Peyer's patch (tissue), 4 donors: ENCODE results near the gene POR. TPM values are rescaled to one million over a fixed set of nuclear protein-coding genes. Genes with fewer than 3 reads are reported as not detected.

Source experiments
- DNase-seq, 3 donors: peaks; one replicate each; pipeline ENCODE4 v3.0.0-alpha.2; 2017 to 2019
- H3K27ac ChIP-seq, 4 donors: fragments of 200-600 bp; sonication (generic); one replicate each; pipeline ENCODE4 v1.5.1; 2016 to 2019
- H3K27me3 ChIP-seq, 2 donors: fragments of 200-600 bp; sonication (generic); one replicate each; pipeline ENCODE4 v1.5.1; 2019
- H3K36me3 ChIP-seq, 3 donors: fragments of 200-600 bp; sonication (generic); one replicate each; pipeline ENCODE4 v1.5.1; 2016 to 2019
- H3K4me1 ChIP-seq, 4 donors: fragments of 200-600 bp; sonication (generic); one replicate each; pipeline ENCODE4 v1.5.1; 2016 to 2019
- H3K4me3 ChIP-seq, 4 donors: fragments of 200-600 bp; sonication (generic); 1 replicate in 3 of 4; 2 replicates in 1 of 4; pipeline ENCODE4 v1.5.1; 2016 to 2019; ENCODE audit warnings: mild to moderate bottlenecking in 1 of 4
- H3K9me3 ChIP-seq, 4 donors: fragments of 200-600 bp; sonication (generic); one replicate each; pipeline ENCODE4 v1.5.1; 2016 to 2019; ENCODE audit warnings: mild to moderate bottlenecking in 1 of 4
- POLR2A ChIP-seq, 2 donors: fragments of 450-650 bp; IDR thresholded peaks; one replicate each; pipeline ENCODE4 v1.5.1; 2017; ENCODE audit warnings: antibody characterized with exemption in 2 of 2, mild to moderate bottlenecking in 2 of 2, moderate library complexity in 2 of 2
- total RNA-seq, 4 donors: library from RNA; depleted of rRNA; stranded (reverse); fragments of >200 nt; gene quantifications; one replicate each; pipeline ENCODE4 v1.1.0, GENCODE V29; 2016
- TF ChIP-seq, protein P1 (sequence below), 6 experiments: fragments of 450-650 bp in 4 of 6; fragments of 200-600 bp in 2 of 6; sonication (generic) in 1 of 6; IDR thresholded peaks; one replicate each; pipeline ENCODE4 v1.5.1; 2017 to 2019; ENCODE audit warnings: antibody characterized with exemption in 6 of 6, mild to moderate bottlenecking in 3 of 6, moderate library complexity in 1 of 6

Gene POR
- total RNA-seq, 4 donors from 2014 or later, result 67.7 to 625 (median 451) TPM

DNA sequence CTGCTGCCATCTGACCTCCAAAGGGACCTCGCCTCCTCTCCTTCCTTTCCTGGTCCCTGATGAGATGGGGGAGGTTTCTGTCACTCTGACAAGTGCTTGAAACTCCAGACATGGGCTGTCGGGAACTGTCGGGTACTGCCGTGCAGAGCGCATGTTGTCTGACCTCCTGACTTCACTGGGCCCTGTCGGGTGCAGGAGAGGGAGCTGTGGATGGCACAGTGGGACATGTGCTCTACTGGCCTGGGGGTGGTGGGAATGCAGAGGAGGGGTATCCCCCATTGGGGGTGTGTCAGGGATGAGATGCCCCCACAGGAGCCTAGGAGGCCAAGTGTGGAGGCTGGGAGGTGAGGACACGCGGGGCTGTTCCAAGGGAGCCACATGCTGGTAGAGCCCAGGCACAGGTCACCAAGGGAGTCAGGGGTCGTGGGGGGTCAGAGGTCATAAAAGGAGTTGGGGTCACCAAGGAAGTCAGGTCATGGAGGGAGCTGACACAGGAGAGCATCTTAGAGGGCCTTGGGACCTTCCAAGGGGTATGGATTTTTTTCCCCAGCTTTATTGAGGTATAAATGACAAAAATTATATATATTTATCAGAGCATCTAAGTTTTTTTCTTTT is 48.5 kb downstream of the POR start:
- H3K27me3 ChIP-seq, result no peaks in the 10 kb centered on the region
- peaks cover 0 to 25% (median 0%) of the 10 kb centered on the region in 4 donors for H3K4me1 ChIP-seq
- no peak for DNase-seq
- H3K4me3 ChIP-seq, result no peak overlapping the region
- H3K9me3 ChIP-seq, result no peaks in the 10 kb centered on the region
- H3K36me3 ChIP-seq, result peaks cover 0 to 35% (median 0%) of the 10 kb centered on the region in 3 donors
- H3K27ac ChIP-seq, result peak overlapping the region in 3 of 4 donors; percentile 6 to 57 (median 48)
- no peak for TF ChIP-seq POLR2A (IDR thresholded peaks at IDR 0.05)
- TF ChIP-seq, protein P1, sequence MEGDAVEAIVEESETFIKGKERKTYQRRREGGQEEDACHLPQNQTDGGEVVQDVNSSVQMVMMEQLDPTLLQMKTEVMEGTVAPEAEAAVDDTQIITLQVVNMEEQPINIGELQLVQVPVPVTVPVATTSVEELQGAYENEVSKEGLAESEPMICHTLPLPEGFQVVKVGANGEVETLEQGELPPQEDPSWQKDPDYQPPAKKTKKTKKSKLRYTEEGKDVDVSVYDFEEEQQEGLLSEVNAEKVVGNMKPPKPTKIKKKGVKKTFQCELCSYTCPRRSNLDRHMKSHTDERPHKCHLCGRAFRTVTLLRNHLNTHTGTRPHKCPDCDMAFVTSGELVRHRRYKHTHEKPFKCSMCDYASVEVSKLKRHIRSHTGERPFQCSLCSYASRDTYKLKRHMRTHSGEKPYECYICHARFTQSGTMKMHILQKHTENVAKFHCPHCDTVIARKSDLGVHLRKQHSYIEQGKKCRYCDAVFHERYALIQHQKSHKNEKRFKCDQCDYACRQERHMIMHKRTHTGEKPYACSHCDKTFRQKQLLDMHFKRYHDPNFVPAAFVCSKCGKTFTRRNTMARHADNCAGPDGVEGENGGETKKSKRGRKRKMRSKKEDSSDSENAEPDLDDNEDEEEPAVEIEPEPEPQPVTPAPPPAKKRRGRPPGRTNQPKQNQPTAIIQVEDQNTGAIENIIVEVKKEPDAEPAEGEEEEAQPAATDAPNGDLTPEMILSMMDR (IDR thresholded peaks at IDR 0.05), result no peak

DNA sequence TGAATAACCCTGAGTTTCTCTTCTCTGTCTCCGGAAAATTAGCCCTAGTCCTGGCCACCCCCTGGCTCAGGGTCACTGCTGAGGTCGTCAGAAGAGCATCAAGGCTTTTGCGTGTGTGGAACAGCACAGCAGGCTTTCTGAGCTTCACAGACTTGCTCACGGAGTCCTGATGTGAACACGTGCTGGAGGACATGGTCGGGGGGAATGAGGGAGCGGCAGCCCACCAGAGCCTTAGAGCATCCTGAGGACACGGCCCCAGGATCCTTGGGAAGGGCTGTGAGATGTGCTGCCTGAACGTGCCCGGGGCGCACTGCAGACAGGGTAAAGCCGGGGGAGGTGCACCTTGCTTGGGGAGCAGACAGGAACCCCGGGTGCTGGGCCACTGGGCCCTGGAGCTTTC is 50.7 kb downstream of the POR start:
- H3K9me3 ChIP-seq, result no peaks in the 10 kb centered on the region
- peaks cover 0 to 29% (median 0%) of the 10 kb centered on the region in 4 donors for H3K4me1 ChIP-seq
- no peak for DNase-seq
- TF ChIP-seq, protein P1 (IDR thresholded peaks at IDR 0.05), result no peak
- no peak for TF ChIP-seq POLR2A (IDR thresholded peaks at IDR 0.05)
- H3K27me3 ChIP-seq, result no peaks in the 10 kb centered on the region
- H3K27ac ChIP-seq, result peak overlapping the region; percentile 60 to 88 (median 67)
- H3K4me3 ChIP-seq, result no peak overlapping the region
- H3K36me3 ChIP-seq, result peaks cover 0 to 22% (median 0%) of the 10 kb centered on the region in 3 donors

GRCh38 chr7:75966190-75966961 is 51.4 kb downstream of the POR start:
- Histone ChIP-seq H3K27me3 (no peaks in the 10 kb centered on the region), H3K27ac (peak overlapping the region; percentile 60 to 88 (median 67)), H3K4me1 (peaks cover 0 to 35% (median 0%) of the 10 kb centered on the region in 4 donors), H3K9me3 (no peaks in the 10 kb centered on the region), H3K4me3 (no peak overlapping the region), H3K36me3 (peaks cover 0 to 22% (median 0%) of the 10 kb centered on the region in 3 donors)
- DNase-seq, result no peak
- TF ChIP-seq POLR2A (IDR thresholded peaks at IDR 0.05), result no peak
- TF ChIP-seq, protein P1 (IDR thresholded peaks at IDR 0.05), result no peak

GRCh38 chr7:75967055-75967454 is 52.1 kb downstream of the POR start:
- Histone ChIP-seq H3K27ac (peak overlapping the region; percentile 60 to 88 (median 67)), H3K4me3 (no peak overlapping the region), H3K27me3 (no peaks in the 10 kb centered on the region), H3K36me3 (peaks cover 0 to 17% (median 0%) of the 10 kb centered on the region in 3 donors), H3K4me1 (peaks cover 0 to 39% (median 0%) of the 10 kb centered on the region in 4 donors), H3K9me3 (no peaks in the 10 kb centered on the region)
- TF ChIP-seq POLR2A (IDR thresholded peaks at IDR 0.05), result no peak
- TF ChIP-seq, protein P1 (IDR thresholded peaks at IDR 0.05), result no peak
- DNase-seq, result no peak

DNA sequence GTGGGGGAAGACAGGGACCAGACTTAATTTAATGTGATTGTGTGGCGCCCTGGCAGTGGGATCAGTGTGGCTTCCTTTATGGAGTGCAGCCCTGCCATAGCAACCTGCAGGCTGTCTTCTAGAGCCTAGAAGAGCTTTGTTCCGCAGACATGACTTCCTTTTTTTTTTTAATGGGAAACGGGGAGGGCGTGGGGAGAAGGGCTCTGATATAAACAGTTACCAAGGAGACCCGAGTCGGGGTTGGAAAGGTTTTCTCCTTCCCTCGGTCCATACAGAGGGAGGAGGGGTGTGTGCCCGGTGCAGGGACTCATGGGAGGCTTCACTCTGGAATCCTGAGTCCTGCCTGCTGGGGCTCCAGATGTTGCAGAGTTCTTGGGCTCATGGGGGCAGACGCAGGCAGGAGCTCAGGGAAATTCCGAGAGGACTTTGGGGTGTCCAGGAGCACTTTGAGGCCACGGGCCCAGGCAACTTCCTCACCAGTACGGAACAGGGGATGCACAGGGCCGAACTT is 52.6 kb downstream of the POR start:
- Histone ChIP-seq H3K9me3 (no peaks in the 10 kb centered on the region), H3K27me3 (no peaks in the 10 kb centered on the region), H3K27ac (peak overlapping the region; percentile 60 to 88 (median 67)), H3K4me1 (peaks cover 0 to 39% (median 0%) of the 10 kb centered on the region in 4 donors), H3K4me3 (no peak overlapping the region), H3K36me3 (peaks cover 0 to 22% (median 0%) of the 10 kb centered on the region in 3 donors)
- no peak for TF ChIP-seq POLR2A (IDR thresholded peaks at IDR 0.05)
- TF ChIP-seq, protein P1 (IDR thresholded peaks at IDR 0.05), result no peak
- DNase-seq, result no peak
